Parathyroid adenoma (tissue), 2 donors: ENCODE results near the gene BRCA2.

Source experiments
- H2AFZ ChIP-seq: fragments of 300-600 bp; sonication (generic); one replicate; pipeline ENCODE4 v1.7.0; 2017; ENCODE audit warnings: antibody characterized with exemption, mild to moderate bottlenecking
- H3K27ac ChIP-seq: fragments of 300-600 bp; sonication (generic); one replicate; pipeline ENCODE4 v1.7.0; 2017
- H3K27me3 ChIP-seq: fragments of 300-600 bp; sonication (generic); one replicate; pipeline ENCODE4 v1.7.0; 2017; ENCODE audit warnings: low read length; ENCODE audit not compliant: control insufficient read depth, insufficient read depth
- H3K36me3 ChIP-seq: fragments of 300-600 bp; sonication (generic); one replicate; pipeline ENCODE4 v1.7.0; 2017; ENCODE audit warnings: low read length; ENCODE audit not compliant: control insufficient read depth, insufficient read depth
- H3K4me1 ChIP-seq: fragments of 300-600 bp; sonication (generic); one replicate; pipeline ENCODE4 v1.7.0; 2017; ENCODE audit warnings: control low read depth
- H3K4me2 ChIP-seq: fragments of 300-600 bp; sonication (generic); one replicate; pipeline ENCODE4 v1.7.0; 2017; ENCODE audit warnings: low read length
- H3K4me3 ChIP-seq: fragments of 300-600 bp; sonication (generic); one replicate; pipeline ENCODE4 v1.7.0; 2017; ENCODE audit warnings: low read depth, low read length
- H3K79me2 ChIP-seq: fragments of 300-600 bp; sonication (generic); one replicate; pipeline ENCODE4 v1.7.0; 2017; ENCODE audit warnings: control low read depth
- H3K9ac ChIP-seq: fragments of 300-600 bp; sonication (generic); one replicate; pipeline ENCODE4 v1.7.0; 2017; ENCODE audit warnings: mild to moderate bottlenecking
- H3K9me3 ChIP-seq: fragments of 300-600 bp; sonication (generic); one replicate; pipeline ENCODE4 v1.7.0; 2017; ENCODE audit warnings: low read length; ENCODE audit not compliant: control insufficient read depth
- TF ChIP-seq, protein P1 (sequence below): fragments of 300-600 bp; sonication (generic); IDR thresholded peaks from one replicate; pipeline ENCODE4 v1.7.0; 2017; ENCODE audit warnings: antibody characterized with exemption, mild to moderate bottlenecking
- donor health status: primary hyperparathyroidism.

BRCA2 gene

DNA sequence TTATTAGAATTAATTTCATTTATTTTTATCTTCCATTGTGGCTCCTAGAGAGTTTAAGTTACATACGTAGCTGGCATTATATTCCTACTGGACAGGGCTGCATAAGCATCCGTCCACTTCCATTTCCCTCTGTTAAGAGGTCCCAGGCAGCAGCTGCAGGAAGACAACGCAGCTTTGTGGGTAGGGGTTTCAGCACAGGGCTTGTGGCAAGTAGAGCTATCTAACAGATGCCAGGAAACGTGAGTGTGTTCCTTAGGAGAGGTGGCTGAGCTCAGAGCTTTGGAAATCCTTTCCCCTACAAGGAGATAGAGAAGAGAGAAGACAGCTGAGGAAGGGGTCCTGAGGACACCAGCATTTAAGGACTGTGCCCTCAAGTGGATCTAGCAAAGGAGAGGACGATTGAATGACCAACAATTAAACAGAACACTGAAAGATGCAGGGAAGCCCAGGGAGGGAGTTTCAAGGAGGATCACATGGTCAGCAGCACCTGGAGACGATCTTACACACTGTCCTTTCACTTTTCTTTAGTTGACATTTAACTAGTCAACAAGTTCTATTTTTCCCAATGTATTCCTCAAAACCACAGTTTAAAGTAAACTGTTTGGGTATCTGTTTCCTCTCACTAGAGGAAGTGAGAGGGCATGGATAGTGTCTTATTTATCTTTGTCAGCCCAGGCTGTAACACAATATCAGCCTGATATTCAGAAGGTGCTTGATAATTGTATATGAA is 114.9 kb downstream of the BRCA2 start:
- no peak overlapping the region for H2AFZ ChIP-seq
- no peaks in the 10 kb centered on the region for H3K4me1 ChIP-seq
- TF ChIP-seq, protein P1, sequence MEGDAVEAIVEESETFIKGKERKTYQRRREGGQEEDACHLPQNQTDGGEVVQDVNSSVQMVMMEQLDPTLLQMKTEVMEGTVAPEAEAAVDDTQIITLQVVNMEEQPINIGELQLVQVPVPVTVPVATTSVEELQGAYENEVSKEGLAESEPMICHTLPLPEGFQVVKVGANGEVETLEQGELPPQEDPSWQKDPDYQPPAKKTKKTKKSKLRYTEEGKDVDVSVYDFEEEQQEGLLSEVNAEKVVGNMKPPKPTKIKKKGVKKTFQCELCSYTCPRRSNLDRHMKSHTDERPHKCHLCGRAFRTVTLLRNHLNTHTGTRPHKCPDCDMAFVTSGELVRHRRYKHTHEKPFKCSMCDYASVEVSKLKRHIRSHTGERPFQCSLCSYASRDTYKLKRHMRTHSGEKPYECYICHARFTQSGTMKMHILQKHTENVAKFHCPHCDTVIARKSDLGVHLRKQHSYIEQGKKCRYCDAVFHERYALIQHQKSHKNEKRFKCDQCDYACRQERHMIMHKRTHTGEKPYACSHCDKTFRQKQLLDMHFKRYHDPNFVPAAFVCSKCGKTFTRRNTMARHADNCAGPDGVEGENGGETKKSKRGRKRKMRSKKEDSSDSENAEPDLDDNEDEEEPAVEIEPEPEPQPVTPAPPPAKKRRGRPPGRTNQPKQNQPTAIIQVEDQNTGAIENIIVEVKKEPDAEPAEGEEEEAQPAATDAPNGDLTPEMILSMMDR, result no peak
- H3K79me2 ChIP-seq, result no peaks in the 10 kb centered on the region
- H3K27me3 ChIP-seq, result no peaks in the 10 kb centered on the region
- no peaks in the 10 kb centered on the region for H3K36me3 ChIP-seq
- no peak overlapping the region for H3K27ac ChIP-seq
- H3K4me3 ChIP-seq, result no peak overlapping the region
- H3K4me2 ChIP-seq, result no peak overlapping the region
- no peak overlapping the region for H3K9ac ChIP-seq
- H3K9me3 ChIP-seq, result no peaks in the 10 kb centered on the region

DNA sequence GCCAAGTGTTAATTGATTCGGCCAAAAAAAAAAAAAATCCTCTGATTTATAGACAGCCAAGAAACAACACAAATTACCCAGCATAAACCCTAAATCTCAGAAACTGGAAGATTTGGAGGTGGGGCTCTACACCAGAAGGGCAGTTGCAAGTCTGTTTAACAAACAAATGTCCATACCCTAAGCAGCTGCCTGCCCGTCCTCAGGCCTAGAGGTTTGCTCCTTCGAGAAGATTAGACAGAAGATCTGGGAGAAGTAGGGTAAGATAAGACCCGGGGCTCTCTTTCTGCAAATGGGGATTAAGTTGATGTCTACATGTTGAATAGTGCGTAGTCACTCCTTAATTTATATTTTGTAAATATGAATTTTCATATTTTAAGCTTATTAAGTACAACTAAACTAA is 116.1 kb downstream of the BRCA2 start:
- no peak overlapping the region for H3K9ac ChIP-seq
- H3K79me2 ChIP-seq, result no peaks in the 10 kb centered on the region
- H3K4me1 ChIP-seq, result no peaks in the 10 kb centered on the region
- H2AFZ ChIP-seq, result no peak overlapping the region
- H3K4me2 ChIP-seq, result no peak overlapping the region
- no peak overlapping the region for H3K27ac ChIP-seq
- H3K27me3 ChIP-seq, result no peaks in the 10 kb centered on the region
- no peaks in the 10 kb centered on the region for H3K36me3 ChIP-seq
- H3K4me3 ChIP-seq, result no peak overlapping the region
- TF ChIP-seq, protein P1, result no peak
- no peaks in the 10 kb centered on the region for H3K9me3 ChIP-seq

DNA sequence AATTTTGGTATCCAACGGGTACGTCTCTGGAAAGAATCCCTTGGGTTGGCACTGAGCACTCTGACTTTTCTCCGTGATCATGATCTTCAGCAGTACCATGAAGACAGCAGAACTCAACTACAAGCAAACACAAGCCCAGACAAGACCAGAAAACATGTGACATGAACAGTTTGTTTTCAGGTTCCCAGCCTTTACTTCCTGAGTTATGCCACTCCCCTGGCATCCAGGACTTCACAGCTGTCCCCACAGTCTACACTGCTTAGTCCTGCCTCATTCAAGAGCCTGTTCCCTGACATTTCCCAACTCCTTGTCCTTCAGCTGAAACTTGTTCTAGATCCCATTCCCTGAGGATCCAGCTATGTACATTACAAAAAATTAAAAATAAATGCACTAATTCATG is 117.5 kb downstream of the BRCA2 start:
- Histone ChIP-seq H2AFZ (no peak overlapping the region), H3K36me3 (no peaks in the 10 kb centered on the region), H3K4me3 (no peak overlapping the region), H3K27ac (no peak overlapping the region), H3K9me3 (no peaks in the 10 kb centered on the region), H3K4me2 (no peak overlapping the region), H3K9ac (no peak overlapping the region), H3K27me3 (no peaks in the 10 kb centered on the region), H3K79me2 (no peaks in the 10 kb centered on the region), H3K4me1 (no peaks in the 10 kb centered on the region)
- TF ChIP-seq, protein P1, result no peak

DNA sequence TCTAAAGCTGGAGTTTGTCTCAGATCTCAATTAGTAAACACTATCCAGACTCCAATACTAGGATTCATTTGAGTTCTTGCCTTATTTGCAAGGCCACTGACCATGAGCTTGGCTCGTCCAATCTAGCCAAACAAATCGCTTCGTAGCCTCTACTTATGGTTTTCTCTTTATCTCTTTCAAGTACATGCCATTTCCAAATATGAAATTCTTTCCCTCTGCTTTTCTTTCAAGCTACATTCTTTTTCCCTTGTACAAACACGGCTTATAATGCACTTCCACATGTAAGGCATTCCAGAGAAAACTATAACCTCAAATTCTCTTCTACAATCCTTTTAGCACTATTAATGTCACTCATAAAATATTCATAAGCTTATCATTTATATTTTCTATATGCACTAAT is 123.6 kb downstream of the BRCA2 start:
- Histone ChIP-seq H3K27ac (no peak overlapping the region), H3K79me2 (no peaks in the 10 kb centered on the region), H3K4me3 (no peak overlapping the region), H3K4me1 (no peaks in the 10 kb centered on the region), H2AFZ (no peak overlapping the region), H3K36me3 (no peaks in the 10 kb centered on the region), H3K9ac (no peak overlapping the region), H3K4me2 (no peak overlapping the region), H3K27me3 (no peaks in the 10 kb centered on the region), H3K9me3 (no peaks in the 10 kb centered on the region)
- TF ChIP-seq, protein P1, result no peak

DNA sequence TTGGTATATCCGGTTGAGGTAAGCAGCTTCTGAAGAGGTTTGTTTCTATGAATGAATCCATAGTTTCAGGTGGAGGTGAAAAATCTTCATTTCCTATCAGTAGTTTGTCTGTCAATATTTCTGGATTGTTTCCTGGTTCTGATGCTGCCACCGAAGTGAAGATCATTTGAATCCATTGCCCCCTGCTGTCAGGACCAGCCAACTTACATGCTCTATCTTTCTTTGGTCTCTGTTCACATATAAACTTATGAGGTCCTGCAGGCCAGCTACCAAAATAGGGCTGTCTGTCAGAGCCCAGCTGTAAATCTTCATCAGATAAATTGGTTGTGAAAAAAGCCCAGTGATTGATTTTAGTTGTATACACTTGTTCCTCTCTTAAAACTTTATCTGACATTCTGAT is 127.8 kb downstream of the BRCA2 start:
- TF ChIP-seq, protein P1, result no peak
- H3K36me3 ChIP-seq, result no peaks in the 10 kb centered on the region
- no peak overlapping the region for H2AFZ ChIP-seq
- H3K4me3 ChIP-seq, result no peak overlapping the region
- no peaks in the 10 kb centered on the region for H3K9me3 ChIP-seq
- H3K9ac ChIP-seq, result no peak overlapping the region
- no peaks in the 10 kb centered on the region for H3K4me1 ChIP-seq
- H3K27ac ChIP-seq, result no peak overlapping the region
- H3K79me2 ChIP-seq, result no peaks in the 10 kb centered on the region
- H3K4me2 ChIP-seq, result no peak overlapping the region
- H3K27me3 ChIP-seq, result no peaks in the 10 kb centered on the region
